Measurements from ENCODE around the gene ELMOD1. TPM values are rescaled to one million over a fixed set of nuclear protein-coding genes. Genes with fewer than 3 reads are reported as not detected.
"Not testable (repeated sequence)": the region's sequence is repeated elsewhere in the genome, so short reads cannot be mapped to it uniquely, and the experiment has no call there.

The ELMOD1 gene
- total RNA-seq, result 3.9 TPM

GRCh38 chr11:107590460-107591377, at the start of gene ELMOD1:
Gene ELMOD1, plus strand, starts transcription at chr11:107591147. Its CDS starts 27,043 bp downstream, at chr11:107618190.
- DNase-seq, result no peak

GRCh38 chr11:107545101-107545514, 45.8 kb upstream of the ELMOD1 start:
- DNase-seq, result no peak

GRCh38 chr11:107547961-107548360, 43.0 kb upstream of the ELMOD1 start:
- DNase-seq, result no peak

GRCh38 chr11:107549253-107549953, 41.5 kb upstream of the ELMOD1 start:
- peak; percentile 7 for DNase-seq

GRCh38 chr11:107549954-107550285, 41.0 kb upstream of the ELMOD1 start:
- no peak for DNase-seq

GRCh38 chr11:107550304-107550703, 40.6 kb upstream of the ELMOD1 start:
- DNase-seq, result no peak

GRCh38 chr11:107561688-107562087, 29.3 kb upstream of the ELMOD1 start:
- no peak for DNase-seq

GRCh38 chr11:107562647-107563208, 28.2 kb upstream of the ELMOD1 start:
- DNase-seq, result no peak

GRCh38 chr11:107563702-107564101, 27.2 kb upstream of the ELMOD1 start:
- DNase-seq, result peak; percentile 8

- no peak for DNase-seq
Measured at GRCh38 chr11:107564877-107565218, 26.1 kb upstream of the ELMOD1 start.

- peak; percentile 32 for DNase-seq
Measured at GRCh38 chr11:107565219-107565937, 25.6 kb upstream of the ELMOD1 start, which contains the start of gene ALKBH8. Gene ALKBH8, minus strand, starts transcription at chr11:107565735. Its CDS starts 4,842 bp downstream, at chr11:107560893.

- DNase-seq, result not testable (repeated sequence)
Measured at GRCh38 chr11:107565955-107566501, 24.9 kb upstream of the ELMOD1 start.

- DNase-seq, result no peak
Measured at GRCh38 chr11:107566569-107566968, 24.4 kb upstream of the ELMOD1 start.

GRCh38 chr11:107567739-107568335, 23.1 kb upstream of the ELMOD1 start:
- DNase-seq, result no peak

GRCh38 chr11:107570015-107570414, 20.9 kb upstream of the ELMOD1 start:
- DNase-seq, result no peak

- DNase-seq, result no peak
Measured at GRCh38 chr11:107573438-107573837, 17.5 kb upstream of the ELMOD1 start.

GRCh38 chr11:107576497-107577345, 14.2 kb upstream of the ELMOD1 start:
- peak; percentile 11 for DNase-seq

GRCh38 chr11:107577346-107577711, 13.6 kb upstream of the ELMOD1 start:
- DNase-seq, result no peak

- DNase-seq, result not testable (repeated sequence)
Measured at GRCh38 chr11:107579169-107579568, 11.8 kb upstream of the ELMOD1 start.

GRCh38 chr11:107581147-107581546, 9.8 kb upstream of the ELMOD1 start:
- no peak for DNase-seq
